CD14-positive monocyte (primary cell): Measurements from ENCODE around the gene ETV2. TPM values are rescaled to one million over a fixed set of nuclear protein-coding genes. Genes with fewer than 3 reads are reported as not detected.

Experiments used
- DNase-seq, 3 donors: peaks; one replicate each; pipeline ENCODE4 v3.0.0-alpha.2; 2011 to 2022
- H2AFZ ChIP-seq: 2 replicates; pipeline ENCODE4 v1.6.0; 2012; ENCODE audit warnings: mild to moderate bottlenecking, low read depth, low read length, inconsistent platforms; ENCODE audit not compliant: insufficient read depth, poor library complexity, severe bottlenecking
- H3K27ac ChIP-seq, 2 donors: 1 replicate in 1 of 2; 2 replicates in 1 of 2; pipeline ENCODE4 v1.5.1; 2012 to 2013; ENCODE audit warnings: low read length in 2 of 2, control low read depth in 1 of 2, inconsistent platforms in 1 of 2, low read depth in 1 of 2, mild to moderate bottlenecking in 1 of 2
- H3K27me3 ChIP-seq, 2 donors: one replicate each; pipeline versions ENCODE4 v1.6.0 to v1.6.1; 2011 to 2013; ENCODE audit warnings: low read length in 2 of 2; ENCODE audit not compliant: control insufficient read depth in 2 of 2, insufficient read depth in 2 of 2
- H3K36me3 ChIP-seq, 2 donors: replicated peaks in 1 of 2; 1 replicate in 1 of 2; 2 replicates in 1 of 2; pipeline versions ENCODE4 v1.5.1 to v1.6.1; 2012 to 2013; ENCODE audit warnings: low read length in 2 of 2, control low read depth in 1 of 2, inconsistent platforms in 1 of 2, mild to moderate bottlenecking in 1 of 2; ENCODE audit not compliant: insufficient read depth in 2 of 2, control insufficient read depth in 1 of 2
- H3K4me1 ChIP-seq, 2 donors: 1 replicate in 1 of 2; 2 replicates in 1 of 2; pipeline versions ENCODE4 v1.5.1 to v1.6.1; 2012 to 2013; ENCODE audit warnings: low read length in 2 of 2, control low read depth in 1 of 2, inconsistent platforms in 1 of 2, mild to moderate bottlenecking in 1 of 2, moderate library complexity in 1 of 2; ENCODE audit not compliant: insufficient read depth in 2 of 2, control insufficient read depth in 1 of 2
- H3K4me2 ChIP-seq: replicated peaks from 2 replicates; pipeline ENCODE3; 2012; ENCODE audit warnings: low read length, moderate library complexity, mild to moderate bottlenecking; ENCODE audit not compliant: poor library complexity, severe bottlenecking; ENCODE audit errors: extremely low read depth
- H3K4me3 ChIP-seq, 3 experiments: fragments of 200-600 bp in 1 of 3; sonication (generic) in 1 of 3; replicated peaks in 1 of 3; 1 replicate in 2 of 3; 2 replicates in 1 of 3; pipeline ENCODE4 v1.5.1; 2011 to 2013; ENCODE audit warnings: low read length in 3 of 3, mild to moderate bottlenecking in 3 of 3, control low read depth in 2 of 3, low read depth in 2 of 3, inconsistent platforms in 1 of 3, moderate library complexity in 1 of 3
- H3K79me2 ChIP-seq: 2 replicates; pipeline ENCODE4 v1.6.0; 2012; ENCODE audit warnings: mild to moderate bottlenecking, control low read depth, inconsistent platforms, low read length, moderate library complexity; ENCODE audit not compliant: insufficient read depth
- H3K9ac ChIP-seq: 2 replicates; pipeline ENCODE4 v1.6.0; 2017; ENCODE audit warnings: low read length, mild to moderate bottlenecking; ENCODE audit not compliant: insufficient read depth, poor library complexity, severe bottlenecking
- H3K9me3 ChIP-seq, 2 donors: replicated peaks in 1 of 2; 1 replicate in 1 of 2; 2 replicates in 1 of 2; pipeline versions ENCODE4 v1.5.1 to v1.6.1; 2012 to 2013; ENCODE audit warnings: low read length in 2 of 2, control low read depth in 1 of 2; ENCODE audit not compliant: control insufficient read depth in 1 of 2, insufficient read depth in 1 of 2
- H4K20me1 ChIP-seq: 2 replicates; pipeline ENCODE4 v1.6.0; 2012; ENCODE audit warnings: mild to moderate bottlenecking, low read length, control low read depth, moderate library complexity; ENCODE audit not compliant: insufficient read depth
- H3K27ac Mint-ChIP-seq, 7 donors: one replicate each; pipeline ENCODE4 v1.8.0; 2020; ENCODE audit warnings: mild to moderate bottlenecking in 7 of 7, mixed read lengths in 7 of 7, moderate library complexity in 6 of 7, inconsistent platforms in 2 of 7
- H3K27me3 Mint-ChIP-seq, 3 donors: one replicate each; pipeline ENCODE4 v1.8.0; 2021 to 2022; ENCODE audit warnings: low read depth in 3 of 3, mild to moderate bottlenecking in 3 of 3, mixed read lengths in 3 of 3, moderate library complexity in 3 of 3, inconsistent platforms in 1 of 3
- H3K36me3 Mint-ChIP-seq, 2 donors: one replicate each; pipeline ENCODE4 v1.8.0; 2020; ENCODE audit warnings: mixed read lengths in 2 of 2, inconsistent platforms in 1 of 2, mild to moderate bottlenecking in 1 of 2
- H3K4me1 Mint-ChIP-seq: one replicate; pipeline ENCODE4 v1.8.0; 2020; ENCODE audit warnings: mild to moderate bottlenecking, mixed read lengths
- H3K4me3 Mint-ChIP-seq, 2 donors: one replicate each; pipeline ENCODE4 v1.8.0; 2020; ENCODE audit warnings: mild to moderate bottlenecking in 2 of 2, mixed read lengths in 2 of 2, moderate library complexity in 1 of 2
- H3K9me3 Mint-ChIP-seq, 7 donors: one replicate each; pipeline ENCODE4 v1.8.0; 2020 to 2022; ENCODE audit warnings: mixed read lengths in 7 of 7, mild to moderate bottlenecking in 6 of 7, moderate library complexity in 6 of 7, inconsistent platforms in 2 of 7
- CTCF ChIP-seq: fragments of 200-600 bp; IDR thresholded peaks from one replicate; pipeline ENCODE4 v1.8.0; 2022; ENCODE audit warnings: antibody characterized with exemption, mild to moderate bottlenecking
- WGBS: methylation state at CpG from one replicate; pipeline ENCODE4 v1.1.5; 2013; ENCODE audit warnings: missing lambda C conversion rate; ENCODE audit not compliant: insufficient coverage; 5-methylcytosine and 5-hydroxymethylcytosine counted together
- intact Hi-C, 2 donors: fragments of 100-400 bp; cut with micrococcal nuclease; formaldehyde crosslinking; loops; one replicate each; pipeline versions ENCODE4 v1.15.0 to v1.15.1; 2023
- polyA plus RNA-seq, 3 donors: library from polyadenylated mRNA; depleted of rRNA in 1 of 3; unstranded in 2 of 3; stranded (reverse) in 1 of 3; fragments of 300-500 nt in 2 of 3; fragments of >200 nt in 1 of 3; fragmentation: Illumina TruSeq in 2 of 3; gene quantifications; 1 replicate in 2 of 3; 2 replicates in 1 of 3; pipeline ENCODE4 v1.2.3, GENCODE V29; 2012 to 2021

The ETV2 gene
- polyA plus RNA-seq, 3 donors, result 0.17 to 0.93 (median 0.82) TPM

DNA sequence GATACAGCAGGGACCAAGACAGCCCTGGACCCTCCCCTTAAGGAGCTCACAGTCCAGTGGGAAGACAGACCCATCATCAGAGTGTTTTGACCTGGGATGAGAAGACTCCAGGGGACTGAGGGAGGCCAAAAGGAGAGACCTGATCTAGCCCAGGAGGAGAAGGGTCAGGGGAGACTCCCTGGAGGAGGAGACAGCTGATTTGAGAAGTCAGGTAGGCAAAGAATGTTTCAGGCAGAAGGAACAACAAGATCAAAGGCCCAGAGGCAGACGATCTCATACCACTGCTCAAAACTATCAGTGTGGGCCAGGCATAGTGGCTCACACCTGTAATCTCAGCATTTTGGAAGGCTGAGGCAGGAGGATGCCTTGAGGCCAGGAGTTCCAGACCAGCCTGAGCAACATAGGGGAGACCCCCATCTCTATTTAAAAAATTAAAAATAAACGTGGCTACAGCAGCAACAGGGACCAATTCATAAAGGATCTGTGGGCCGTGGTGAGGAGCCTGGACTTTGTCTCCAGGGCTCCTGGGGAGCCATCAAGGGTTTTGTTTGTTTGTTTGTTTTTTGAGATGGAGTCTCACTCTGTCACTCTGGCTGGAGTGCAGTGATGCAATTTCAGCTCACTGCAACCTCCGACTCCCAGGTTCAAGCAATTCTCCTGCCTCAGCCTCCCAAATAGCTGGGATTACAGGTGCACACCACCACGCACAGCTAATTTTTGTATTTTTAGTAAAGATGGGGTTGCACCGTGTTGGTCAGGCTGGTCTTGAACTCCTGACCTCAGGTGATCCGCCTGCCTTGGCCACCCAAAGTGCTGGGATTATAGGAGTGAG is 4.4 kb downstream of the ETV2 start:
- Mint-ChIP-seq H3K4me3 (peak overlapping the region in 1 of 2 donors; percentile 7), H3K4me1 (peaks cover 46% of the 10 kb centered on the region), H3K27ac (peak overlapping the region in 2 of 7 donors; percentile 31 to 92), H3K36me3 (peaks cover under 1 to 5% of the 10 kb centered on the region in 2 donors), H3K27me3 (peaks cover 6 to 14% (median 12%) of the 10 kb centered on the region in 3 donors), H3K9me3 (no peaks in the 10 kb centered on the region)
- Histone ChIP-seq H4K20me1 (peaks cover 11% of the 10 kb centered on the region), H3K27ac (no peak overlapping the region), H3K79me2 (peaks cover 28% of the 10 kb centered on the region), H3K4me1 (peaks cover 53 to 62% of the 10 kb centered on the region in 2 donors), H3K9me3 (no peaks in the 10 kb centered on the region), H3K36me3 (peaks cover under 1 to 4% of the 10 kb centered on the region in 2 donors), H3K27me3 (peaks cover 0 to 2% of the 10 kb centered on the region in 2 donors), H3K4me2 (peak overlapping the region; percentile 98), H3K9ac (no peak overlapping the region), H3K4me3 (peak overlapping the region in 1 of 3 experiments; percentile 98), H2AFZ (peak overlapping the region; percentile 97)
- WGBS, result 96% methylated on average over 4 of the region's 7 CpGs
- no peak for DNase-seq
- intact Hi-C loops, result loop anchor here (2.0 to 10.0 kb wide), 3 partner anchors 17 to 99 kb away; partner anchors contain the start of genes HAUS5 (in 1 of the 2), IGFLR1 (in 1 of the 2), LIN37 (in 1 of the 2) and PSENEN (in 1 of the 2)
- no peak for TF ChIP-seq CTCF
